GM19463 (cell line): ENCODE results near the gene MED1.
"Not testable (repeated sequence)": the region's sequence is repeated elsewhere in the genome, so short reads cannot be mapped to it uniquely, and the experiment has no call there.

Source experiments
- ATAC-seq: cut with Tn5 transposase; IDR thresholded peaks from one replicate; pipeline ENCODE4 v1.9.1; 2021; ENCODE audit warnings: mild to moderate bottlenecking, moderate library complexity; ENCODE audit not compliant: unreplicated experiment

The MED1 gene

DNA sequence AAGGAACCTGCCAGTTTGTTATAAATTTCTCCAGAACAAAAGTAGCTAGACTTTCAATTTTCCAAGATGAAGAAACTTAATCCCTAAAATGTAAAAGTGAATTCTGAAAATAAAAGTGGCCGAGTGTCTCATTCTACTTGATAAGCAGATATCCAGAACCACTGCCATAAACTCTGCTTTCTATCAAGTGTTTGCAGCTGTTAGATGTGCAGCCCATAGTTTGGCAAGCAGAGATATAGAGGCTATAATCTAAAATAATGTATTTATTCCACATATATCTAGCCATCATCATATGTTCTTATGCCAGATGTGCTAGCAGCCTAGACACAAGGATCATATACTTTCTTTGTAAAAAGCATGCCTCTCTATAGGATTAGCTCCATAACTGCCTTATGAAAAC lies 34.9 kb downstream of the MED1 start:
- ATAC-seq = no peak

GRCh38 chr17:39410279-39410678 lies 40.8 kb downstream of the MED1 start:
- ATAC-seq = no peak

- ATAC-seq = no peak
Observed at GRCh38 chr17:39408360-39408759, 42.7 kb downstream of the MED1 start.

DNA sequence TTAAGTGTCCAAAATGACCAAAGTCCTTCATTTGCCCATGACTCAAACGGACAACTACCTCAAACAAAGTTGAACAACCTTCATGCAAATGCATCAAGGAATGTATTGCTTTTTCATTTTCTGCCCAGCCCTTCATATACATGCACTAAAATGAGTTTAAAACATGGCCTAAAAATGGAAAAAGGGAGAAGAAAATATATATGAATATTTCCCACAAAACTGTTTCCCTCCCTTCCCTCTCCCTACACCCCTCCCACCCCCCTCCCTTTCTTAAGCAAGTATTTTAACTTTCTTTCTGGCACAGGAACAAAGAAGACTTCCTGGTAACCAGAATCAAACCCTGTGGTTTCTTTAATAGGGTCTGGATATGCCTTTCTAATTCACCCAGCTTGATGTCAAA lies 44.1 kb downstream of the MED1 start:
- no peak for ATAC-seq

GRCh38 chr17:39405436-39405835 lies 45.6 kb downstream of the MED1 start:
- no peak for ATAC-seq

DNA sequence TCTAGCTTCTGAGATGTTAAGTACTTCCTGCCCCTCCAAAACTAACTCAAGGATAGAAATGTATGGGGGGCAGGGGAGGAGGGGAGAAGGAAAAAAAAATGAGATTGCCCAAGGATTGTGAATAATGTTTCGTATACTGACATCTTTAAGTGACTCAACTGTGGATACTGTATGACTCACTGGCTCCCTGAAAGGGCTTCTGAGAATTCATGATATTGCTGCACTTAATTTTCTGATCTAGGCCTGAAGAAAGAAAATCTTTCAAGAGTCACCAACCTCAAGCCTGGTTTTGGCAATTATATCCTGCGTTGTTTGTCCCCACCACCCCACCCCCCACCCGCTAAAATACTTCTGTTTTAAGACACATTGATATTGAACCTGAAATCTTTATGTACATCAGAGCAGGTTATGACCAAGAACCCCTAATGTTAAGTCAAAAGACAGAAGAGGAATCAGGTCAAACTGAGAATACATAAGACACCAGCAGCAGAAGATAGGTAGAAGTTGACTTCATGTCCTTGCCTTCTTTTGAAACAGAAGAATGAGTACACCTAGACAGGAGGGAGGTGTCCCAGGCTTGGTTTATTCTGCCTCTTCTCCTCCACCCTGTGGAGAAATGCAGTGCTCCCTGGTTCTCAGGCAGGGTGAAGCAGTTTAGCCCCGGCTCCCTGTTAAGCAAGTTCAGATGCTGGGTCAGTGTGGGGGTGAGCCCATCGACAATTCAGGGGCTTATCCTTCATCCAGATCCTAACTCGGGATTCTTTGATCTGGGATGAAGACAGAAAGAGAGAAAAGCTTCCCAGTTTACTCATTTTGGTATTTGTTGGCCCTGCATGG lies 46.3 kb downstream of the MED1 start:
- no peak for ATAC-seq

- ATAC-seq = no peak
Observed at GRCh38 chr17:39402890-39403605, 48.0 kb downstream of the MED1 start.

- peak; percentile 69 for ATAC-seq
Observed at GRCh38 chr17:39402244-39402889, 48.7 kb downstream of the MED1 start.

- peak; percentile 73 for ATAC-seq
Observed at GRCh38 chr17:39401412-39402243, 49.4 kb downstream of the MED1 start, which contains the start of gene FBXL20. TSS of gene FBXL20 (minus strand) at chr17:39401626. CDS start at chr17:39401402, 224 bp downstream.

DNA sequence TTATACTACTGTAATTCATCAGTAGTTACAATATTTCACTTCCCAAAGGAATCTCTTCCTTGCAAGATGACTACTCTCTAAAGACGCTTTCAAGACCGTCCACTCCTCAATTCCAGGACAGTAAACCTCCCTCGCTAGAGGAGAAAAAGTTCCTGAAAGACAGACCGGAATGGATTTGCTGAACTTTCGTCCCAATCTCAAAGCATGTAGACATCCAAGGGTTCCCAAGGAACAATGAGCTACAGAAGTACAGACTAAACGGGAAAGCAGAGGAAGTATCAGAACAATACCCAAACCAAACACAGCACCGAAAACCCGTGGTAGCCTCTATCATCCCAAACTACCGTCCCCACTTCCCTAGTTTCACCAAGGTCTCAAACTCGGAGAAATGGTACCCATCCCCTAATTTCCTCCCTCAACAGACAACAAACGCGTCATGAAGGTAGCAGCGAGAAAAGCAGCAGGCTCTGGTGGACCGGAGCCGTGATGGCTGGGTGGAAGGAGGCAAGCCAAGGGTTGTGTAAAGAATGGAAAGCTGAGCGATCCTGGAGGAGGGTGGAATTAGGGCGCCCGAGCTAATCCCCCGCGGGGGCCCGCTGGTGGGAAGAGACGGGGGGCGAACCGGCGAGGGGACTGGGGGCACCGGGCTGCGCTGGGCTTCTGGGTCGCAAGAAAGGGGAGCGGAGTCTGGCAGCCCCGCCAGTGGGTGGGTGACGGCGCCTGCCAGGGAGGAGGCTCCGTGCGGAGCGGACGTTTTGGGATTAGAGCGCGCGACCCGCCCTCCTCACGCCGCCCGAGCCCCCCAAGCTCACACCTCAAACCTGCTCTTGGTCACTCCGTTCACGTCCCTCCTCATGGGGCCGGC lies 50.3 kb downstream of the MED1 start:
- no peak for ATAC-seq

GRCh38 chr17:39399791-39400190 lies 51.3 kb downstream of the MED1 start:
- ATAC-seq = no peak

GRCh38 chr17:39393736-39394135 lies 57.3 kb downstream of the MED1 start:
- no peak for ATAC-seq

DNA sequence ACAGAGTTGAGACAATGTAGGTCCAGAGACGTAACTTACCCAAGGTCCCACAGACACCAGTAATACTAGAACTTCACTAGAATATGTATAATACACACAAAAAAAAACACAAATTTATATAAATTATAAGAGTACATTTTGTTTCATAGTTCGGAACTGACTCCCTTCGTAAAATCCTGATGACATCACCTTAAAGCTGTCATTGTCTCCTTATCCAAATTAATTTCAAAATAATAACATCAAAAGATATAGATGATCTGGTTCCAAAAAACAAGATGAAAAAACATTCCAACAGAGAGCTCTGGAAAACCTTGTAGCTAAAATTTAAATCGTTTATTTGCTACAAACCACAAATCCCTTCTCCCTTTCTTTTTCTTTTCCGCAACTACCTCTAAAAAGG lies 59.6 kb downstream of the MED1 start:
- ATAC-seq = no peak

- no peak for ATAC-seq
Observed at GRCh38 chr17:39385040-39385439, 66.0 kb downstream of the MED1 start.

DNA sequence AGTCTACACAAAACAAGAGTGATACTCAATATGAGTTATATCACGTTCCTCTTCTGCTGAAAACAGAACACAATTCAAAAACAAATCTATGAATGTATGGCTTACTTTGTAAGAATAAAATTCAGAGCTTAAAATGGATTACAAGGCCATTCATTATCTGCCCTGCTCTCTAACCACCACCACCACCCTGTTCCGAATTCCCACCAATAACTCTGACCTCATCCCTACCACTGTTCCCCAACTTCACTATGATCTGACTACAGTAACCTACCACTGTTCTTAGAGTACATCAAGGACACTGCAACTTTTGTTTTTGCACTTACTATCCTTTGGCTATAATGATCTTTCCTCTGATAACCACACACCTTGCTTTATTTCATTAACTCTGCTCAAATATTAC lies 70.9 kb downstream of the MED1 start:
- ATAC-seq = no peak

DNA sequence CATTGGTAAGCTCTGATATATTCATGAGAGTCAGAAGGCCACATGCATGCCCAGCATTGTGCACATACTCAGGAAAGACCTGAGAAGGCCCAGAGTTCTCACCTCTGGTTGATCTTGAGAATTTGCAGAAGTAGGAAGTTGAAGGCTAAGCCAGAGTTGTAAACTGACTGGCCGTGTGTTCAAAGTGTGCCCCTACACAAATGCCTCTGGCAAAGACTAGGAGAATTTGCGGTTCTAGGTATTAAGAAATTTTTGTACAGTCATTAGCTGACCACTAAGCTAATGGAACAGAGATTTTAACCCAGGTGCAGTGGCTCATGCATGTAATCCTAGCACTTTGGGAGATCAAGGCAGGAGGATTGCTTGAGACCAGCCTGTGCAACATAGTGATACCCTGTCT lies 74.6 kb downstream of the MED1 start:
- no peak for ATAC-seq

DNA sequence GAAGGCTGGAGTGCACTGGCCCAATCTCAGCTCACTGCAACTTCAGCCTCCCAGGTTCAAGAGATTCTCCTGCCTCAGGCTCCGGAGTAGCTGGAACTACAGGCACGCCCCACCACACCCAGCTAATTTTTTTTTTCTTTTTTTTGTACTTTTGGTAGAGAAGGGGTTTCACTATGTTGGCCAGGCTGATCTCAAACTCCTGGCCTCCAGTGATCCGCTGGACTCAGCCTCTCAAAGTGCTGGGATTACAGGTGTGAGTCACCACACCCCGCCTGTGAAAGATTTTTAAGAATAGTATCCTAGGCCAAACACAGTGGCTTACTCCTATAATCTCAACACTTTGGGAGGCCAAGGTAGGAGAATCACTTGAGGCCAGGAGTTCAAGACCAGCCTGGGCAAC lies 83.3 kb downstream of the MED1 start:
- not testable (repeated sequence) for ATAC-seq

GRCh38 chr17:39365872-39366271 lies 85.2 kb downstream of the MED1 start:
- ATAC-seq = no peak

GRCh38 chr17:39365242-39365641 lies 85.8 kb downstream of the MED1 start:
- ATAC-seq = no peak
